ENCODE data around the gene SDK1. TPM values are rescaled to one million over a fixed set of nuclear protein-coding genes. Genes with fewer than 3 reads are reported as not detected.

SDK1 gene
- total RNA-seq, 2 donors from 2014 or later = 4.8 to 13.2 TPM

GRCh38 chr7:4074407-4074806, 773.4 kb downstream of the SDK1 start:
- Histone ChIP-seq H3K4me3 (no peak overlapping the region), H3K36me3 (no peaks in the 10 kb centered on the region), H3K9me3 (no peaks in the 10 kb centered on the region), H3K27me3 (replicated peaks; ENCODE audit: insufficient read depth) (no peaks in the 10 kb centered on the region), H3K4me1 (replicated peaks) (no peaks in the 10 kb centered on the region), H3K27ac (no peak overlapping the region)
- 87% methylated on average over 8 of the region's 8 CpGs for WGBS
- DNase-seq (ENCODE audit: low spot score) = no peak
- intact Hi-C loops (cut with DNase I) = no loop called here
- TF ChIP-seq POLR2A (IDR thresholded peaks at IDR 0.05) = no peak
- TF ChIP-seq POLR2AphosphoS5 (IDR thresholded peaks at IDR 0.05) = no peak
- no peak for TF ChIP-seq CTCF (IDR thresholded peaks at IDR 0.05)

GRCh38 chr7:4074994-4075393, 773.9 kb downstream of the SDK1 start:
- DNase-seq (ENCODE audit: low spot score) = no peak
- 93% methylated on average over 8 of the region's 8 CpGs for WGBS
- intact Hi-C loops (cut with DNase I) = no loop called here

GRCh38 chr7:4076701-4077294, 775.7 kb downstream of the SDK1 start:
- no peaks in the 10 kb centered on the region for H3K36me3 ChIP-seq
- no peaks in the 10 kb centered on the region for H3K9me3 ChIP-seq
- no peaks in the 10 kb centered on the region for H3K27me3 ChIP-seq (replicated peaks; ENCODE audit: insufficient read depth)
- intact Hi-C loops (cut with DNase I) = no loop called here
- WGBS = 90% methylated on average over 19 of the region's 19 CpGs
- H3K27ac ChIP-seq = no peak overlapping the region
- no peaks in the 10 kb centered on the region for H3K4me1 ChIP-seq (replicated peaks)
- no peak overlapping the region for H3K4me3 ChIP-seq
- no peak for DNase-seq (ENCODE audit: low spot score)
- TF ChIP-seq CTCF (IDR thresholded peaks at IDR 0.05) (no peak), POLR2A (IDR thresholded peaks at IDR 0.05) (no peak), POLR2AphosphoS5 (IDR thresholded peaks at IDR 0.05) (no peak)

More at GRCh38 chr7:4074994-4075393, 773.9 kb downstream of the SDK1 start:
- H3K36me3 ChIP-seq = no peaks in the 10 kb centered on the region
- TF ChIP-seq POLR2AphosphoS5 (IDR thresholded peaks at IDR 0.05) (no peak), POLR2A (IDR thresholded peaks at IDR 0.05) (no peak), CTCF (IDR thresholded peaks at IDR 0.05) (no peak)
- no peak overlapping the region for H3K27ac ChIP-seq
- no peaks in the 10 kb centered on the region for H3K27me3 ChIP-seq (replicated peaks; ENCODE audit: insufficient read depth)
- H3K4me1 ChIP-seq (replicated peaks) = no peaks in the 10 kb centered on the region
- no peaks in the 10 kb centered on the region for H3K9me3 ChIP-seq
- H3K4me3 ChIP-seq = no peak overlapping the region

GRCh38 chr7:4077980-4078379, 776.9 kb downstream of the SDK1 start:
- intact Hi-C loops (cut with DNase I) = no loop called here
- Histone ChIP-seq H3K4me3 (no peak overlapping the region), H3K27me3 (replicated peaks; ENCODE audit: insufficient read depth) (no peaks in the 10 kb centered on the region), H3K9me3 (no peaks in the 10 kb centered on the region), H3K36me3 (no peaks in the 10 kb centered on the region), H3K27ac (no peak overlapping the region), H3K4me1 (replicated peaks) (no peaks in the 10 kb centered on the region)
- TF ChIP-seq POLR2AphosphoS5 (IDR thresholded peaks at IDR 0.05) = no peak
- no peak for TF ChIP-seq POLR2A (IDR thresholded peaks at IDR 0.05)
- no peak for TF ChIP-seq CTCF (IDR thresholded peaks at IDR 0.05)
- DNase-seq (ENCODE audit: low spot score) = no peak
- 97% methylated on average over 8 of the region's 8 CpGs for WGBS

GRCh38 chr7:4078580-4078979, 777.5 kb downstream of the SDK1 start:
- WGBS = 83% methylated on average over 13 of the region's 13 CpGs
- no peak for TF ChIP-seq POLR2A (IDR thresholded peaks at IDR 0.05)
- no peak for TF ChIP-seq POLR2AphosphoS5 (IDR thresholded peaks at IDR 0.05)
- no peak for TF ChIP-seq CTCF (IDR thresholded peaks at IDR 0.05)
- H3K36me3 ChIP-seq = no peaks in the 10 kb centered on the region
- intact Hi-C loops (cut with DNase I) = no loop called here
- H3K27me3 ChIP-seq (replicated peaks; ENCODE audit: insufficient read depth) = no peaks in the 10 kb centered on the region
- no peak for DNase-seq (ENCODE audit: low spot score)
- H3K9me3 ChIP-seq = no peaks in the 10 kb centered on the region
- H3K4me1 ChIP-seq (replicated peaks) = no peaks in the 10 kb centered on the region
- H3K4me3 ChIP-seq = no peak overlapping the region
- H3K27ac ChIP-seq = no peak overlapping the region
